Measurements from ENCODE around the gene GRIK4. TPM values are rescaled to one million over a fixed set of nuclear protein-coding genes. Genes with fewer than 3 reads are reported as not detected.

GRIK4 gene
- total and polyA plus RNA-seq, 11 donors = 0.04 to 0.45 (median 0.12) TPM; not detected in 6

DNA sequence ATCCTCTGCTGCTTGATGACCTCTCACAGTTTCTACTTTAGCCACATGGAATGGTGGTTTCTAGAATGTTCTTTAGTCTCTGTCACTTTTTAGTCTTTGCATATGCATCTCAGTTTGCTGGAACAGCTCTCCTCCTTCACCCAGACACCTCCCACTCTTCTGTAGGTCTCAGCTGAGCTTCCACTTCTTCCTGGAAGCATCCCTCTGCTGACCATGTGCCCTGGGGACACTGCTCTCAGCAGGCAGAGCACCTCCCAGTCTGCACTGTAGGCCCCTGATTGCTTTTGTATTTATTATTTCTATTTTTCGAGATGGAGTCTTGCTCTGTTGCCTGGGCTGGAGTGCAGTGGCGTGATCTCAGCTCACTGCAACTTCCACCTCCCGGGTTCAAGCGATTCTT is 84.0 kb downstream of the GRIK4 start:
- intact Hi-C loops (cut with DNase I) = no loop called here
- WGBS, 4 donors = 84 to 89% (median 88%) methylated on average over 4 of the region's 4 CpGs
- no peak for ATAC-seq

DNA sequence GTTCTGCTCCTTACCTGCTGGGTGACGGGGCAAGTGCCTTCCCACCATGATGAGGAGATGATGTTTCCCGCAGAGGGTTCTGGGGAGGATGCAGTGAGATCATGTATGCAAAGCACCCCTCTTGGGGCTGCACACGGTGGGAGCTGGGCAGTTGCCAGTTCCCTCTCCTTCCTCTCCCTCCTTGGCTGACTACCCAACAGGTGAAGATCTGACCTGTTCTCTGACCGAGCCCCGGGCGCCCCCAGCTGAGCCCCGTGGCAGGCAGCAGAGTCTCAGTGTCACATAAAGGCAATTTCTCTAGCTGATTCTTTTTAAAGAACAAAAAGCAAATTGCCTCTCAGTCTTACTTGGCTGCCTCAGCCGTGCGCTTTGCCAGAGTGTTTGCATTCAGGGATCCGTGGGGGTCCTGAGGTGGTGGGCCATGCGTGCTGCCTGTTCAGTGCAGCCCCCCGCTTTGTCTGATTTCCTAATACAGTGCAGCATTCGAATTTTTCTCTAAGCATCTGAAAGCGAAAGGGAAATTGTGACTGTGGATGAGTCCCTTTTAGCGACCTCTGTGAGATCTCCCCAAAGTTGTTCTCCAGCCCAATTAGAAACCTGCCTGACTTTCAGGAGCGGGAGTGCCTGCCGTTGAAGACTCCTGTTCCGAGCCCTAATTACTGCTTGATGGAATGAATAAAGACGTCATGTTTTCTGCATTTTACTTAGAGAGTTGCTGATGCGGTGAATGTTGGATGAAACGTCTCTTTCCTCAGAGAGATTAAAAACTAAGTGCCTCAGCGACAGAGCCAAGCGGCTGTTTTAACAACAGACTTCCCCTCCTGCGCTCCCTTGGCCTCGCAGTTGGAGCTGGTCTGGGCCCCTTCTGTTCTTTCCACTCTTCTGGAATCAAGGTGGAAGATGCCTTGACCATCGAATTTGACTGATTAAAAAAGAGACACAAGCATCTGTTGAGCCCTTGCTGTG is 86.0 kb downstream of the GRIK4 start:
- DNase-seq (no peak), ATAC-seq (no peak)
- peaks cover 0 to 9% (median 0%) of the 10 kb centered on the region in 9 donors for H3K27me3 ChIP-seq
- H3K9me3 ChIP-seq = no peaks in the 10 kb centered on the region
- TF ChIP-seq, protein P1, sequence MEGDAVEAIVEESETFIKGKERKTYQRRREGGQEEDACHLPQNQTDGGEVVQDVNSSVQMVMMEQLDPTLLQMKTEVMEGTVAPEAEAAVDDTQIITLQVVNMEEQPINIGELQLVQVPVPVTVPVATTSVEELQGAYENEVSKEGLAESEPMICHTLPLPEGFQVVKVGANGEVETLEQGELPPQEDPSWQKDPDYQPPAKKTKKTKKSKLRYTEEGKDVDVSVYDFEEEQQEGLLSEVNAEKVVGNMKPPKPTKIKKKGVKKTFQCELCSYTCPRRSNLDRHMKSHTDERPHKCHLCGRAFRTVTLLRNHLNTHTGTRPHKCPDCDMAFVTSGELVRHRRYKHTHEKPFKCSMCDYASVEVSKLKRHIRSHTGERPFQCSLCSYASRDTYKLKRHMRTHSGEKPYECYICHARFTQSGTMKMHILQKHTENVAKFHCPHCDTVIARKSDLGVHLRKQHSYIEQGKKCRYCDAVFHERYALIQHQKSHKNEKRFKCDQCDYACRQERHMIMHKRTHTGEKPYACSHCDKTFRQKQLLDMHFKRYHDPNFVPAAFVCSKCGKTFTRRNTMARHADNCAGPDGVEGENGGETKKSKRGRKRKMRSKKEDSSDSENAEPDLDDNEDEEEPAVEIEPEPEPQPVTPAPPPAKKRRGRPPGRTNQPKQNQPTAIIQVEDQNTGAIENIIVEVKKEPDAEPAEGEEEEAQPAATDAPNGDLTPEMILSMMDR (IDR thresholded peaks at IDR 0.05) = no peak
- no peak for TF ChIP-seq POLR2A (IDR thresholded peaks at IDR 0.05)
- peak overlapping the region in 8 of 12 donors; percentile 1 to 44 (median 22) for H3K4me3 ChIP-seq
- H3K27ac ChIP-seq = no peak overlapping the region
- WGBS, 4 donors = 64 to 72% (median 67%) methylated on average over 26 of the region's 26 CpGs
- intact Hi-C loops (cut with DNase I) = no loop called here
- H3K4me1 ChIP-seq = no peaks in the 10 kb centered on the region
- H3K36me3 ChIP-seq = no peaks in the 10 kb centered on the region

More for the DNA sequence above, 84.0 kb downstream of the GRIK4 start:
- H3K27me3 ChIP-seq = peaks cover 0 to 12% (median 3%) of the 10 kb centered on the region in 9 donors
- H3K27ac ChIP-seq = no peak overlapping the region
- DNase-seq = no peak
- TF ChIP-seq POLR2A (IDR thresholded peaks at IDR 0.05) = no peak
- TF ChIP-seq, protein P1 (IDR thresholded peaks at IDR 0.05) = no peak
- no peaks in the 10 kb centered on the region for H3K36me3 ChIP-seq
- no peaks in the 10 kb centered on the region for H3K4me1 ChIP-seq
- H3K9me3 ChIP-seq = no peaks in the 10 kb centered on the region
- H3K4me3 ChIP-seq = no peak overlapping the region

DNA sequence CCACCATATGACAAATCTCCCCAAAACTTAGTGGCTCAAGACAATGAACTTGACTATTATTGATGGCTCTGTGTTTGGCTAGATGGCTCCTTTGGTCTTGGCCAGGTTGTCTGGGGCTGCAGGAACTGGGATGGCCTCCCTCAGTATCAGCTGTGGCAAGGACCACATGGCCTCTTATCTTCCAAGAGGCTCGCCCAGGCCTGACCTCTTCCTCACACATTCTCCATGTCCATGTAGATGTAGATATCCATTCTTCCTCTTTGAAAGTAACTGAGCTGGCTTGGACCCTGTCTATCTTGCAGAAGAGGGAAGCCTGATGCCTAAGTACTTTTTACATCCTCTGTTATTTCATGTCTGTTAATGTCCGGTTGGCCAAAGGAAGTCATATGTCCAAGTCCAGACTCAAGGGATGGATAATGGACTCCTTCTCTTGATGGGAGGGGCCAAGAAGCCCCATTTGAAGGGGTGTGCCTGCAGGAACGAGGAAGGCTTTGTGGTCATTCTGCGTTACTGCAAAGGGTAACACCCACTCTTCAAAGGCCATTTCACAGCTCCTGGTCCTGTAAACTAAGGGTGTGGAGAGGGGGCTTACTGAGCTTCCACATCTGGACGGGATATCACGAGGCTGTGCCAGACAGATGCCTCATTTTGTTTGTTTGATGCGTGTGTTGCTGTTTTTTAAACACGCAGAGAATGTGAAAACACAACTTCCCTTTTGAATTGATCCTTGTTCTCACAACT is 87.1 kb downstream of the GRIK4 start:
- intact Hi-C loops (cut with DNase I) = no loop called here

More for the DNA sequence above, 87.1 kb downstream of the GRIK4 start:
- no peak for TF ChIP-seq POLR2A (IDR thresholded peaks at IDR 0.05)
- TF ChIP-seq, protein P1 (IDR thresholded peaks at IDR 0.05) = no peak
- H3K27me3 ChIP-seq = peaks cover 0 to 9% (median 0%) of the 10 kb centered on the region in 9 donors
- no peak overlapping the region for H3K4me3 ChIP-seq
- ATAC-seq (no peak), DNase-seq (no peak)
- no peaks in the 10 kb centered on the region for H3K9me3 ChIP-seq
- H3K36me3 ChIP-seq = no peaks in the 10 kb centered on the region
- H3K27ac ChIP-seq = no peak overlapping the region
- H3K4me1 ChIP-seq = no peaks in the 10 kb centered on the region
- 73 to 82% (median 75%) methylated on average over 8 of the region's 8 CpGs for WGBS, 4 donors
